ENCODE results near the gene TRIM17.

TRIM17 gene

GRCh38 chr1:228405979-228406228 is 10.8 kb downstream of the TRIM17 start (continued):
- TF ChIP-seq AEBP2 (tag by site-specific recombination; IDR thresholded peaks at IDR 0.05; ENCODE audit: borderline replicate concordance) (no peak), ZNF677 (tag by site-specific recombination; IDR thresholded peaks at IDR 0.05) (no peak), ELK4 (IDR thresholded peaks at IDR 0.05; ENCODE audit: borderline replicate concordance, low read depth, low read length) (no peak)

DNA sequence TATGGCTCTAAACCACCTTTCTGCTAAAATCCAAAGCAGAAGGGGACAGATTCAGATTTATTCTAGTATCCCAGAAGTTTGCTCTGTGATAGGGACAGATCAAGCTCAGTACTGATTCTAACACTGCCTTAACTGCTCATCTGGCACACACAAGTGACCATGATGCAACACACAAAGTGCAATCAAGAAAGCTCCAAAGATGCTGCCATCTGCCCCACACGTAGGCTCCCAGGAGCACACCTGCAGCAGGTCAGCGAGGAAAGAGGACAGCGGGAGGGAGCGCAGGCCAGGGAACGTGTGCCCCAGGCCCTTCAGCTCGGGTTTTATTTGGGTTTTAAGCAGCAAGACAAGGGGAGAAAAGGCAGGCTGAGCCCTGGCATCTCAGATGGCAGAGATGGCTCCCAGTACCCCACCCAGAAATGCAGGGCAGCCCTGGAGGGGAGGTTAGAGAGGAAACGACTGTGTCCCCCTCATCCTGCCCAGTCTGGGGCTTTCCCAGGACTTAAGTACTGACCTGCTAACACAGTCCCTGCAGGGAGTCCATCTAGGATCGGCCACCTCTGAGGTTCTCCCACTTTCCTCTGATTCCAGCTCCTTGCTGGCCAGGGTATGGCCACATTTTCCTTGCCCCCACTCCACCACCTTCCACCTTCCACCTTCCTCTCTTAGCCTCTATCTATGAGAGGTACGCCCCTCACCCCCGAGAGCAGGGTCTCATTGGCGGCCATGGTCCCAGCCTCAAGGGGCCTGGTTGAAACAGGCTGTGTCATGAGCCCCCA is 11.3 kb downstream of the TRIM17 start:
- Histone ChIP-seq H3K27ac (ENCODE audit: extremely low read depth, low read depth, low read length) (no peak overlapping the region; the same call in 1 of the 2 replicates), H3K9me3 (ENCODE audit: control insufficient read depth, insufficient read depth, low read depth, low read length) (no peaks in the 10 kb centered on the region), H3K4me3 (ENCODE audit: low read depth, low read length) (peak overlapping the region; percentile 59), H3K36me3 (ENCODE audit: control insufficient read depth in 2 of 2, insufficient read depth in 1 of 2, low read length in 2 of 2) (peaks cover 0 to 47% of the 10 kb centered on the region in 2 experiments; a peak in 1 of 3 replicates), H3K4me1 (ENCODE audit: control insufficient read depth, insufficient read depth, low read length) (peaks cover 11% of the 10 kb centered on the region)
- CTCF ChIA-PET = interaction anchor here (0.8 to 1.9 kb wide), 5 partner anchors 17 to 54 kb away, joined by 3 to 6 read pairs (median 4); no protein-coding TSS in a partner anchor
- POLR2A ChIA-PET = interaction anchor here (0.6 to 2.6 kb wide), 11 partner anchors 8 to 252 kb away, joined by 3 to 41 read pairs (median 5); a partner anchor contains a TSS
- TF ChIP-seq ZNF362 (tag by site-specific recombination; IDR thresholded peaks at IDR 0.05) = no peak
- no peak for TF ChIP-seq ZNF114 (tag by site-specific recombination; IDR thresholded peaks at IDR 0.05)
- TF ChIP-seq ZNF560 (tag by site-specific recombination; IDR thresholded peaks at IDR 0.05; ENCODE audit: borderline replicate concordance) = no peak
- no peak for TF ChIP-seq ZNF239 (tag by site-specific recombination; IDR thresholded peaks at IDR 0.05)
- TF ChIP-seq, protein P1, sequence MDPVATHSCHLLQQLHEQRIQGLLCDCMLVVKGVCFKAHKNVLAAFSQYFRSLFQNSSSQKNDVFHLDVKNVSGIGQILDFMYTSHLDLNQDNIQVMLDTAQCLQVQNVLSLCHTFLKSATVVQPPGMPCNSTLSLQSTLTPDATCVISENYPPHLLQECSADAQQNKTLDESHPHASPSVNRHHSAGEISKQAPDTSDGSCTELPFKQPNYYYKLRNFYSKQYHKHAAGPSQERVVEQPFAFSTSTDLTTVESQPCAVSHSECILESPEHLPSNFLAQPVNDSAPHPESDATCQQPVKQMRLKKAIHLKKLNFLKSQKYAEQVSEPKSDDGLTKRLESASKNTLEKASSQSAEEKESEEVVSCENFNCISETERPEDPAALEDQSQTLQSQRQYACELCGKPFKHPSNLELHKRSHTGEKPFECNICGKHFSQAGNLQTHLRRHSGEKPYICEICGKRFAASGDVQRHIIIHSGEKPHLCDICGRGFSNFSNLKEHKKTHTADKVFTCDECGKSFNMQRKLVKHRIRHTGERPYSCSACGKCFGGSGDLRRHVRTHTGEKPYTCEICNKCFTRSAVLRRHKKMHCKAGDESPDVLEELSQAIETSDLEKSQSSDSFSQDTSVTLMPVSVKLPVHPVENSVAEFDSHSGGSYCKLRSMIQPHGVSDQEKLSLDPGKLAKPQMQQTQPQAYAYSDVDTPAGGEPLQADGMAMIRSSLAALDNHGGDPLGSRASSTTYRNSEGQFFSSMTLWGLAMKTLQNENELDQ (tag by site-specific recombination; IDR thresholded peaks at IDR 0.05; ENCODE audit: low read depth) = no peak
- TF ChIP-seq HOXA7 (CRISPR knock-in tag; IDR thresholded peaks at IDR 0.05; ENCODE audit: borderline replicate concordance) = no peak
- TF ChIP-seq ZNF664 (tag by site-specific recombination; IDR thresholded peaks at IDR 0.05) = no peak
- no peak for TF ChIP-seq GLI2 (tag by site-specific recombination; IDR thresholded peaks at IDR 0.05; ENCODE audit: borderline replicate concordance, low read depth)
- TF ChIP-seq KLF16 (tag by site-specific recombination; IDR thresholded peaks at IDR 0.05) = no peak
- no peak for TF ChIP-seq ZFHX2 (tag by site-specific recombination; conservative IDR thresholded peaks at IDR 0.05)
- TF ChIP-seq GFI1B (tag by site-specific recombination; IDR thresholded peaks at IDR 0.05) = no peak
- TF ChIP-seq ZNF23 (tag by site-specific recombination; IDR thresholded peaks at IDR 0.05; ENCODE audit: borderline replicate concordance) = no peak
- TF ChIP-seq ZNF211 (tag by site-specific recombination; IDR thresholded peaks at IDR 0.05; ENCODE audit: low read depth) = no peak
- TF ChIP-seq ZNF354C (tag by site-specific recombination; IDR thresholded peaks at IDR 0.05; ENCODE audit: borderline replicate concordance, low read depth) = no peak
- TF ChIP-seq ZFP69B (tag by site-specific recombination; IDR thresholded peaks at IDR 0.05) = no peak
- no peak for TF ChIP-seq SETDB1 (IDR thresholded peaks at IDR 0.05; ENCODE audit: insufficient read length, low read length)
- no peak for TF ChIP-seq MEIS1 (CRISPR knock-in tag; IDR thresholded peaks at IDR 0.05; ENCODE audit: borderline replicate concordance)
- TF ChIP-seq PRDM10 (tag by site-specific recombination; IDR thresholded peaks at IDR 0.05) = no peak
- TF ChIP-seq WT1 (tag by site-specific recombination; IDR thresholded peaks at IDR 0.05) = peak; percentile 26; the same call in 1 of the 2 replicates
- TF ChIP-seq ZNF112 (tag by site-specific recombination; IDR thresholded peaks at IDR 0.05) = no peak
- no peak for TF ChIP-seq ZNF202 (tag by site-specific recombination; IDR thresholded peaks at IDR 0.05; ENCODE audit: borderline replicate concordance)
- no peak for TF ChIP-seq ZNF544 (tag by site-specific recombination; IDR thresholded peaks at IDR 0.05)

Data from HEK293 (cell line).